ENCODE results near the gene SSRP1.
A peak's percentile ranks its signal among the peaks of the same experiment; 100 is the strongest.

SSRP1 gene

DNA sequence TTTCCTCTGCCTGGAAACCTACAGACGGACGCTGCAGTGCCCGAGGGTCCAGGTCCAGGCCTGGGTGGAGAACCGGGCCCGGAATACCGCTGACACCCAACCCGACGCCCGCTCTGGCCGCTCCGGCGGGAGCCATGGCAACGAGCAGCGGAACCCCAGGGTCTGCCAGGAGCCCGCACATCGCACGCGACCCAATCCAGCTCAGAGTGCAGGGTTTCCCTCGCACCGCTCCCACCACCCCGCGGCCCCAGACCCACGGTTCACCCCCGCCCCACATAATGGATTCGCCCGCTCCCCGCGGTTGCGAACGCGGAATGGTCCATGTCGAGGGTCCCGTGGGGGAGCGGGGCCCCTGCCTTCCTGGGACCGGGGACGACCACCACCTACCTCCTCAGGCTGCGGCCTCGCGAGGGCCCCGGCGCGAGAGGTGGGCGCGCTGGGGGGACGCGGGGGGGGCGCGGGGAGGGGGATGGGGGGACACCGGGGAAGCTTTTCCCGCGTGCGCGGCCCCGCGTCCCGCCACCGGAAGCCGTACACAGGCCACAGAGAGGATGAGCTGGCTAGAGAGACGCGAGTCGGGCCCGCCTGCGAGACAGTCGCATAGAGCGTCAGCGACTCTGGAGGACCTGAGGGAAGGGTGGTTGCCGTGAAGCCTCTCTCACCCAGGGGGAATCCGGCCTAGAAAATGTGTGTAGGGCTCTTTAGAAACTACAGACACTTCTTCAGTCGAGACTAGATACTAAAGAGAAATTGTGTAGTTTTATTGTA, at the start of gene SSRP1:
SSRP1 (minus strand) TSS at position 550 of the 768 bp plus-strand sequence. CDS start 771 bp downstream, outside the sequence.
- ATAC-seq, result peak; percentile 98
- Mint-ChIP-seq H3K9me3 (no peaks in the 10 kb centered on the region), H3K36me3 (peaks cover 50% of the 10 kb centered on the region), H3K4me3 (peak within 1 kb of the TSS; percentile 91), H3K27ac (peak within 1 kb of the TSS; percentile 99), H3K4me1 (peaks cover 44% of the 10 kb centered on the region)
- peak; percentile 69 to 88 for DNase-seq (ENCODE audit: low spot score in 2 of 2)

DNA sequence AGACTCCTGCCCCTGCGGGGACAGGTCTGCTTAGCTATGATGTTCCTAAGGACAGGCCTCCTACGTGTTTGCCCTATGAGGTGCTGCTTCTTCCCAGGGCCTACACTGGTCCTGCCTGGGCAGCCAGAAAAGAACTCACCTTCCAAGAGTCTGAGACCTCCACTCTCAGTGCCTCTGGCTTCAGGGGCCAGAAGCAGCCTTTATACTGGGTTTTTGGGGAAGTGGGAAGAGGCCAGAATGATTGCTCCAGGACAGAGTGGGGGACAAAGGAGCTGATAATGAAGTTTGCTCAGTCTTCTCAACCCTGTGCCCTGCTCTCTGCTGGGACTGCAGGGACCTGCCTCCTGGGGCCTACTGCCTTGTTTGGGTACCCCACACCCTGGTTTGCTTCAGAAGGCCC, 45.3 kb upstream of the SSRP1 start, which contains the start of gene PRG3:
PRG3 (minus strand) TSS at position 176 of the 400 bp plus-strand sequence. CDS start 442 bp downstream, outside the sequence.
- Mint-ChIP-seq H3K36me3 (no peaks in the 10 kb centered on the region), H3K9me3 (no peaks in the 10 kb centered on the region), H3K4me3 (no peak within 1 kb of the TSS), H3K4me1 (no peaks in the 10 kb centered on the region), H3K27ac (no peak within 1 kb of the TSS)
- DNase-seq (ENCODE audit: low spot score in 2 of 2) (no peak), ATAC-seq (no peak)

GRCh38 chr11:57379732-57380131, 44.0 kb upstream of the SSRP1 start:
- DNase-seq (ENCODE audit: low spot score in 2 of 2) (no peak), ATAC-seq (no peak)
- Mint-ChIP-seq H3K9me3 (no peaks in the 10 kb centered on the region), H3K36me3 (no peaks in the 10 kb centered on the region), H3K4me3 (no peak overlapping the region), H3K4me1 (no peaks in the 10 kb centered on the region), H3K27ac (no peak overlapping the region)

- Mint-ChIP-seq H3K36me3 (no peaks in the 10 kb centered on the region), H3K4me1 (no peaks in the 10 kb centered on the region), H3K4me3 (no peak overlapping the region), H3K27ac (no peak overlapping the region), H3K9me3 (no peaks in the 10 kb centered on the region)
- DNase-seq (ENCODE audit: low spot score in 2 of 2) (no peak), ATAC-seq (no peak)
These were observed 42.5 kb upstream of the SSRP1 start for GRCh38 chr11:57378186-57378585.

GRCh38 chr11:57377107-57377506, 41.4 kb upstream of the SSRP1 start:
- DNase-seq (ENCODE audit: low spot score in 2 of 2), result no peak

GRCh38 chr11:57376095-57377090, 40.7 kb upstream of the SSRP1 start:
- no peaks in the 10 kb centered on the region for H3K4me1 Mint-ChIP-seq
- peak; percentile 31 for ATAC-seq
- no peak for DNase-seq (ENCODE audit: low spot score in 2 of 2)
- H3K27ac Mint-ChIP-seq, result no peak overlapping the region
- H3K9me3 Mint-ChIP-seq, result no peaks in the 10 kb centered on the region
- H3K4me3 Mint-ChIP-seq, result no peak overlapping the region
- H3K36me3 Mint-ChIP-seq, result no peaks in the 10 kb centered on the region

More at GRCh38 chr11:57377107-57377506, 41.4 kb upstream of the SSRP1 start:
- Mint-ChIP-seq H3K4me1 (no peaks in the 10 kb centered on the region), H3K4me3 (no peak overlapping the region), H3K9me3 (no peaks in the 10 kb centered on the region), H3K36me3 (no peaks in the 10 kb centered on the region), H3K27ac (no peak overlapping the region)
- ATAC-seq, result no peak

DNA sequence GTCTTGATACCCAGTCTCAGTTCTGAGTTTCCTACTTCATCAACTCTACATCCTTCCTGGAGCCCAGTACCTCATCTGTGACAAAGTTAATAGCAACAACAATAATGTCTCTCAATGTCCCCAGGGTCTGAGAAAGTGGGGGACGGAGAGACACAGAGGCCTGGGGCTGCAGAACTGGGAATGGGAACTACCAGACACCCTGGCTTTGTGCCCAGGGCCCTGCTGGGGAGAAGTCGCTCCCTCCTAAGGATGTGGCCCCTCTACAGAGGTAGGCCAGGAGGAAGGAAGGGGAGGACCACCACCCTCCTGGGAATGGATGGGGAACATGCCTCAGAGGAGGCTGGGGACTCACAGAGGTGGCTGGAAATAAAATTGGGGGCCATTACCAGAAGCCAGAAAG, 39.8 kb upstream of the SSRP1 start:
- ATAC-seq, result no peak
- Mint-ChIP-seq H3K4me1 (no peaks in the 10 kb centered on the region), H3K27ac (no peak overlapping the region), H3K9me3 (no peaks in the 10 kb centered on the region), H3K4me3 (no peak overlapping the region), H3K36me3 (no peaks in the 10 kb centered on the region)
- DNase-seq (ENCODE audit: low spot score in 2 of 2), result no peak

DNA sequence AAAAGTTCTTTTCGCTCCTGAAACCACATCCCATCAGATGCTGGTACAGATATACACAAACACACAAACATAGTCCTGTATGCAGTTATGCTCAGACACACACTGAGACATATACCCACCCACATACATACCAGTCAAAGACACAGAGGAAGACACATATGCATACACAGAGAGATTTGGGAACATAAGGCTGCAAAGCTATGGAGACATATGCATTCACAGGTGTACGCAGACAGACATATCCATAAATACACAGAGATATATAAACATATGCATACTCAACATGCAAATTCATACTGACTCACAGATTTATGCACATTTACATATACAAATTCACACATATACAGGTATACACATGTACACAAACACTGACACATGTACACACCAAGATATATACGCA, 39.3 kb upstream of the SSRP1 start:
- no peaks in the 10 kb centered on the region for H3K4me1 Mint-ChIP-seq
- H3K4me3 Mint-ChIP-seq, result no peak overlapping the region
- H3K9me3 Mint-ChIP-seq, result no peaks in the 10 kb centered on the region
- no peak overlapping the region for H3K27ac Mint-ChIP-seq
- DNase-seq (ENCODE audit: low spot score in 2 of 2) (no peak), ATAC-seq (no peak)
- H3K36me3 Mint-ChIP-seq, result no peaks in the 10 kb centered on the region

DNA sequence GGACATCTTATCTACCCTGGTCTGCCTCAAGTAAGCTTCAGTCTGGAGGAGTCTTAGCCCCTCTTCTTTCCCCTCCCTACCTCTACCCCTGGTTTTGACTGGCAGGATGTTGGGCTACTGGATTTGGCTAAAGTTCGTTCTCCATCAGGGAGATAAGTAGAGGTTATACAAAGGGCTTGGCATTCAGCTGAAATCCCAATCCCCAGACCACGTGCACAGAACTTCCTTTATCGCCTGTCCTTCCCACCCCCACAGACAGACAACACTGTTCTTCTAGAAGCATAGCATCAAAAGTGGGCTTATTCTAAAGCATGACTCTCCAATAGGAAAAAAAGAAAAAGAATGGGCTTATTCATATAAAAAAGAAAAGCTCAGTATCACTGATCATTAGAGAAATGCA, 37.5 kb upstream of the SSRP1 start:
- DNase-seq (ENCODE audit: low spot score in 2 of 2), result no peak
- Mint-ChIP-seq H3K4me3 (no peak overlapping the region), H3K4me1 (no peaks in the 10 kb centered on the region), H3K27ac (no peak overlapping the region), H3K36me3 (no peaks in the 10 kb centered on the region), H3K9me3 (no peaks in the 10 kb centered on the region)
- no peak for ATAC-seq

DNA sequence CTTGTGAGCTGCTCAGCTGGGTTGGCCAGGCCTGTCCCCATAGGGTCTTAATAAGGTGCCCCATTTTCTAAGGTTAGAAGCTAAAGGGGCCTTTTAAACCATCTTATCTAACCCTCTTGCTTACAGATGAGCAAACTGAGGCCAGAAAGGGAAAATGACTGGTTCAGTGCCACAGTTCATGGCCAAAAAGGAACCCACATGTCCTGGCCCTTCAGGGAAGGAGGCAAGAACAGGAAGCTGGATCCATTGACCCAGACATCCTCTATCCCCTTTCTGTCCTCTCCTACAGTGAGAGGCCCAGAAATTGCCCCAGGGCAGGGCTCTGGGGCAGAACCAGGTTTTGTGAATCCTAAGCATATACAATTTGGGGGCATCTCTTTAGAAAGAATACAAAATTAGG, 35.2 kb upstream of the SSRP1 start:
- Mint-ChIP-seq H3K4me1 (no peaks in the 10 kb centered on the region), H3K9me3 (no peaks in the 10 kb centered on the region), H3K27ac (peak overlapping the region; percentile 50), H3K36me3 (no peaks in the 10 kb centered on the region), H3K4me3 (no peak overlapping the region)
- no peak for ATAC-seq
- DNase-seq (ENCODE audit: low spot score in 2 of 2), result no peak

- no peaks in the 10 kb centered on the region for H3K36me3 Mint-ChIP-seq
- H3K27ac Mint-ChIP-seq, result peak overlapping the region; percentile 50
- DNase-seq (ENCODE audit: low spot score in 2 of 2) (no peak), ATAC-seq (no peak)
- no peaks in the 10 kb centered on the region for H3K9me3 Mint-ChIP-seq
- H3K4me1 Mint-ChIP-seq, result no peaks in the 10 kb centered on the region
- no peak overlapping the region for H3K4me3 Mint-ChIP-seq
These were observed 34.6 kb upstream of the SSRP1 start for GRCh38 chr11:57370251-57370650.

GRCh38 chr11:57368845-57369232, 33.1 kb upstream of the SSRP1 start:
- no peak for ATAC-seq
- no peaks in the 10 kb centered on the region for H3K9me3 Mint-ChIP-seq
- no peak for DNase-seq (ENCODE audit: low spot score in 2 of 2)
- no peaks in the 10 kb centered on the region for H3K36me3 Mint-ChIP-seq
- no peak overlapping the region for H3K4me3 Mint-ChIP-seq
- H3K4me1 Mint-ChIP-seq, result no peaks in the 10 kb centered on the region
- no peak overlapping the region for H3K27ac Mint-ChIP-seq

- no peak for ATAC-seq
- H3K4me1 Mint-ChIP-seq, result no peaks in the 10 kb centered on the region
- no peak overlapping the region for H3K27ac Mint-ChIP-seq
- H3K4me3 Mint-ChIP-seq, result no peak overlapping the region
- H3K9me3 Mint-ChIP-seq, result no peaks in the 10 kb centered on the region
- no peak for DNase-seq (ENCODE audit: low spot score in 2 of 2)
- H3K36me3 Mint-ChIP-seq, result no peaks in the 10 kb centered on the region
These were observed 32.6 kb upstream of the SSRP1 start for GRCh38 chr11:57368106-57368844.

GRCh38 chr11:57364851-57365660, 29.4 kb upstream of the SSRP1 start:
- Mint-ChIP-seq H3K36me3 (no peaks in the 10 kb centered on the region), H3K27ac (no peak overlapping the region), H3K4me1 (no peaks in the 10 kb centered on the region), H3K4me3 (no peak overlapping the region), H3K9me3 (no peaks in the 10 kb centered on the region)
- no peak for DNase-seq (ENCODE audit: low spot score in 2 of 2)
- ATAC-seq, result no peak
